ENCODE measurements around the gene ZKSCAN8. TPM values are rescaled to one million over a fixed set of nuclear protein-coding genes. Genes with fewer than 3 reads are reported as not detected.
"Not testable (repeated sequence)": the region's sequence is repeated elsewhere in the genome, so short reads cannot be mapped to it uniquely, and the experiment has no call there.

The ZKSCAN8 gene
- total RNA-seq, 1 donor from 2014 or later: 29.5 TPM

GRCh38 chr6:28121876-28122275 is 19.8 kb upstream of the ZKSCAN8 start:
- H3K4me1 Mint-ChIP-seq (ENCODE audit: unreplicated experiment): peaks cover 15% of the 10 kb centered on the region
- no peak overlapping the region for H3K27ac Mint-ChIP-seq (ENCODE audit: unreplicated experiment)
- H3K27me3 Mint-ChIP-seq (ENCODE audit: unreplicated experiment): peaks cover 5% of the 10 kb centered on the region
- no peak overlapping the region for H3K4me3 Mint-ChIP-seq (ENCODE audit: unreplicated experiment)
- H3K36me3 Mint-ChIP-seq (ENCODE audit: low read depth, unreplicated experiment): peaks cover 12% of the 10 kb centered on the region
- H3K9me3 Mint-ChIP-seq (ENCODE audit: unreplicated experiment): no peaks in the 10 kb centered on the region
- TF ChIP-seq, protein P1, sequence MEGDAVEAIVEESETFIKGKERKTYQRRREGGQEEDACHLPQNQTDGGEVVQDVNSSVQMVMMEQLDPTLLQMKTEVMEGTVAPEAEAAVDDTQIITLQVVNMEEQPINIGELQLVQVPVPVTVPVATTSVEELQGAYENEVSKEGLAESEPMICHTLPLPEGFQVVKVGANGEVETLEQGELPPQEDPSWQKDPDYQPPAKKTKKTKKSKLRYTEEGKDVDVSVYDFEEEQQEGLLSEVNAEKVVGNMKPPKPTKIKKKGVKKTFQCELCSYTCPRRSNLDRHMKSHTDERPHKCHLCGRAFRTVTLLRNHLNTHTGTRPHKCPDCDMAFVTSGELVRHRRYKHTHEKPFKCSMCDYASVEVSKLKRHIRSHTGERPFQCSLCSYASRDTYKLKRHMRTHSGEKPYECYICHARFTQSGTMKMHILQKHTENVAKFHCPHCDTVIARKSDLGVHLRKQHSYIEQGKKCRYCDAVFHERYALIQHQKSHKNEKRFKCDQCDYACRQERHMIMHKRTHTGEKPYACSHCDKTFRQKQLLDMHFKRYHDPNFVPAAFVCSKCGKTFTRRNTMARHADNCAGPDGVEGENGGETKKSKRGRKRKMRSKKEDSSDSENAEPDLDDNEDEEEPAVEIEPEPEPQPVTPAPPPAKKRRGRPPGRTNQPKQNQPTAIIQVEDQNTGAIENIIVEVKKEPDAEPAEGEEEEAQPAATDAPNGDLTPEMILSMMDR (IDR thresholded peaks at IDR 0.05; ENCODE audit: unreplicated experiment): no peak
- no peak for DNase-seq (ENCODE audit: low spot score)

- not testable (repeated sequence) for H3K4me3 Mint-ChIP-seq (ENCODE audit: unreplicated experiment); H3K27me3 Mint-ChIP-seq (ENCODE audit: unreplicated experiment); H3K9me3 Mint-ChIP-seq (ENCODE audit: unreplicated experiment); H3K27ac Mint-ChIP-seq (ENCODE audit: unreplicated experiment); DNase-seq (ENCODE audit: low spot score)
- Mint-ChIP-seq H3K36me3 (ENCODE audit: low read depth, unreplicated experiment) (peaks cover 13% of the 10 kb centered on the region), H3K4me1 (ENCODE audit: unreplicated experiment) (peaks cover 19% of the 10 kb centered on the region)
These were observed 19.4 kb upstream of the ZKSCAN8 start for GRCh38 chr6:28122283-28122682.

DNA sequence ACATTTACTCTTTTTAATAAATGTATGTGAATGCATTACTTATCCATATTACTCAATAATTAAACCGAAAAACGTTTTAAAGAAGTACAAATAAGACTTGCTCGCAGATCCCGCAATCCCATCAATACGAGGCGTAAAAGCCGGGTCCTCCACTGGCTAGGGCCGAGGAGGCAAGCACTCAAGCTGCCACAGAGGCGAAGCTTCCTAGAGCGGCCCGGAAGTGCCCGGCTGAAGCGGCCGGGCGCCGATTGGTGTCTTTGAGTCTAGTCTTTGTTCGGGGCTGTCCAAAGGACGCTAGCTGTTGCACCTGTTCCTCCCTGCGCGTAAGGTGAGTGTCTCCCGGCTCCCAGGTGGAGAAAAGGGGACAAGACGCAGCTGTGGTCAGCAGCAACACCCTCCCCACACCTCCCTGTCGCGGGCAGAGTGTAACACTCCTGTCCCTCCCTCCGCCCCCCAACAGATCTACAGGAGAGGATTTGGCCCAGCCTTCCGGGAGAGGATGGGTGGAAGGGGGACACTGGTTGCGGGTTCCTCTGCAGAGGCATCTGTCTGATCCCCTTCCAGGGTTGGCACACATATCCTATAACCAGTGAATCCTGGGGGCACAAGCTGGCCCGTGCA is 17.2 kb upstream of the ZKSCAN8 start, which contains the start of gene ZSCAN16:
Gene ZSCAN16 (plus strand): TSS at position 260 of the 621 bp plus-strand sequence. CDS start 835 bp downstream, outside the sequence.
- H3K27ac Mint-ChIP-seq (ENCODE audit: unreplicated experiment): peak within 1 kb of the TSS; percentile 39
- H3K27me3 Mint-ChIP-seq (ENCODE audit: unreplicated experiment): peaks cover 8% of the 10 kb centered on the region
- no peaks in the 10 kb centered on the region for H3K9me3 Mint-ChIP-seq (ENCODE audit: unreplicated experiment)
- H3K36me3 Mint-ChIP-seq (ENCODE audit: low read depth, unreplicated experiment): peaks cover 14% of the 10 kb centered on the region
- TF ChIP-seq, protein P1 (IDR thresholded peaks at IDR 0.05; ENCODE audit: unreplicated experiment): no peak
- peak; percentile 76 for DNase-seq (ENCODE audit: low spot score)
- peak within 1 kb of the TSS; percentile 97 for H3K4me3 Mint-ChIP-seq (ENCODE audit: unreplicated experiment)
- H3K4me1 Mint-ChIP-seq (ENCODE audit: unreplicated experiment): peaks cover 20% of the 10 kb centered on the region

DNA sequence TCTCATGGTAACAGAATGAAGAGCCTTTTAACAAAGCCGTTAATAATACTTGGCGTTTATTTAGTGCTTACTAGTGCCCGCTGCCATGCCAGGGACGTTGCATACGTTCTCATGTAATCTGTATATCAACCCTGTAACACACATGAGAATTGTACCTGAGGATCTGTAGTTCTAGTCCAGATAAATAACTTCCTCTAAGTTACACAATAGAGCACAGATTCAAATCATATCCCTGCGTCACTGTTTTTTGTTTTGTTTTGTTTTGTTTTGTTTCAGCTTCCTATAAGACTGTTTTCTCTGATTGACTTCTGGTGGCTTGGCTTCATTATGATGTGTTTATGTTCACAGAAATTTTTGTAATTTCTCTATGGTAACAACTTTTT is 16.7 kb upstream of the ZKSCAN8 start:
- Mint-ChIP-seq H3K4me3 (ENCODE audit: unreplicated experiment) (peak overlapping the region; percentile 97), H3K36me3 (ENCODE audit: low read depth, unreplicated experiment) (peaks cover 13% of the 10 kb centered on the region), H3K4me1 (ENCODE audit: unreplicated experiment) (peaks cover 20% of the 10 kb centered on the region), H3K27ac (ENCODE audit: unreplicated experiment) (peak overlapping the region; percentile 39), H3K9me3 (ENCODE audit: unreplicated experiment) (no peaks in the 10 kb centered on the region), H3K27me3 (ENCODE audit: unreplicated experiment) (peaks cover 8% of the 10 kb centered on the region)
- DNase-seq (ENCODE audit: low spot score): no peak
- TF ChIP-seq, protein P1 (IDR thresholded peaks at IDR 0.05; ENCODE audit: unreplicated experiment): no peak

- Mint-ChIP-seq H3K4me3 (ENCODE audit: unreplicated experiment) (peak overlapping the region; percentile 97), H3K36me3 (ENCODE audit: low read depth, unreplicated experiment) (peaks cover 11% of the 10 kb centered on the region), H3K27ac (ENCODE audit: unreplicated experiment) (no peak overlapping the region), H3K27me3 (ENCODE audit: unreplicated experiment) (peaks cover 8% of the 10 kb centered on the region), H3K9me3 (ENCODE audit: unreplicated experiment) (no peaks in the 10 kb centered on the region), H3K4me1 (ENCODE audit: unreplicated experiment) (peaks cover 20% of the 10 kb centered on the region)
- DNase-seq (ENCODE audit: low spot score): no peak
- TF ChIP-seq, protein P1 (IDR thresholded peaks at IDR 0.05; ENCODE audit: unreplicated experiment): no peak
These were observed 16.3 kb upstream of the ZKSCAN8 start for GRCh38 chr6:28125401-28125800.
